HG03457 (cell line): ENCODE results near the gene TMC3.
"Not testable (repeated sequence)": the region's sequence is repeated elsewhere in the genome, so short reads cannot be mapped to it uniquely, and the experiment has no call there.

ENCODE experiments used
- ATAC-seq: cut with Tn5 transposase; IDR thresholded peaks from one replicate; pipeline ENCODE4 v1.9.1; 2021; ENCODE audit warnings: moderate number of reproducible peaks; ENCODE audit not compliant: unreplicated experiment

TMC3 gene

DNA sequence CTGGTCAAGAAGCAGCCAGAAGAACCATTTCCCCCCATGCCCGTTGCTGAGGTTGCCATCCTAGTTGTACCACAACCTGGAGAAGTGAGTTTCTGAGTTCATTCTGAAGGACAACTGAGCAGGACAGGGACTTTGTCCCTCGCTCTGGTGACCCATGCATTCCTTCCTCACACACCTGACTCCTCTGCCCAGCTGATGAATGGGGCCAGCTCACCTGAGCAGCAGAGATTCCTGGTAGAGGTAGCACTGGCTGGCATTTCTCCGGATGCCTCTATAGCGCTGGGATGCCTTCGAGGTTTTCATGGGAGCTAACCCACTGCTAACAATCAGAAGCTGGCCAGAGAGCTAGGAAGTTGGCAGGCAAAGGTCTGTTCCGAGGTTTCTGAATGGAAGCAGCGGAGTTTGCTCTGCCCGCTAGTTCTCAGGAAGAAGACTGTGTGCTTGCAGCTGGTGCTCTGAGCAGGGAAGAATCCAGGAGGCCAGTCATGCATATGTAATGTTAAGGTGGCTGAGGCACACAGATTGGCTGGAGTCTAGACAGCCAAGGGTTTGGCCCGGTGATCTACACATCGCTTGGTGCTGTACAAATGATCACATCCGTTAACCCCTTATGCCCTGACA, at the start of gene TMC3:
TSS of gene TMC3 (minus strand) at position 439 of the 621 bp plus-strand sequence. CDS start at position 303, 136 bp downstream.
- ATAC-seq, result no peak

DNA sequence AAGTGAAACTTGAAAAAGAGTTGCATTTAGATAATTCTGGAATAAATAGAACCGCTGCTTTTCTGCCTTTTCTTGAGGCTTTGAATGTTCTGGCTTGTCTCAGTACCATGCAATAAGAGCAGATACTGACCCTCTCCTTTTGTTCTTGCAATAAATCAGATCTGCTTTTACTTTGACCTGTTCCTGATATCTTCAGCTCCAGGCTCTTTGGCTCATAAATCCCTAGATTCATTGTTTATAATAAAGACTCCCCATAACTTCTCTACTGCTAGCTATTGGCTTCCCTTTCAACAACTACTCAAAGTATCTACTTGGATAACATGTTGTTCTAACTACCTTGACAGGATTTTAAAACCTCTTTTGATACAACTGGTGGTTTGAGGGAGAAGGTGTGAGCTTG, 47.4 kb upstream of the TMC3 start:
- no peak for ATAC-seq

DNA sequence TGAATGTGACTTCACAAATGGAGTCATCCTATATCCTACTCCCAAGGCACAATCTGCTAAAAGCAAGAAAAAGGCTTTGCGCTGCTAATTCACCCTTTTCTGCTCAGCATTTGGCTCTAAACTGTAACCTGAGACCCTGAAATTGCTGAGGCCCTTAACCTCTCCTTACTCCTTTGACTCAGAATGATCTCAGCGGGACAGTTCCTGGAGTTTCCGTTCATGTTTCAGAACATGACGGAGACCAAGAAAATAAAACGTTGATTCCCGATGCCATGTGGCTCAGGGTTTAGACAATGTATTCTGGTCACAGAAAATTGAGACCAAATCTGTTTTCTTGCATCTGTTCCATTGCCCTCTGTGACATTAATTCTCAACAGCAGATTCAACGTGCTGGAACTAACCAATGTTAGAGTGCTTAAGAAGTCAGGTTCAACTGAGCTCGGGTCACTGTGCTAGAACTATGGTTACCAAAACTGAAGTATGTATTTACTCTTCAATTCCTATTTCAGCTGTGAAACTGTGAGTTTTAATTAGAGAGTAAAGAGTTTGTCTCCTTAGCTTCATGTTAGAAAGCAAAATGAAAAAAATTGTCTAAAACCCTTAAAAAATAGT, 45.4 kb upstream of the TMC3 start:
- ATAC-seq, result no peak

DNA sequence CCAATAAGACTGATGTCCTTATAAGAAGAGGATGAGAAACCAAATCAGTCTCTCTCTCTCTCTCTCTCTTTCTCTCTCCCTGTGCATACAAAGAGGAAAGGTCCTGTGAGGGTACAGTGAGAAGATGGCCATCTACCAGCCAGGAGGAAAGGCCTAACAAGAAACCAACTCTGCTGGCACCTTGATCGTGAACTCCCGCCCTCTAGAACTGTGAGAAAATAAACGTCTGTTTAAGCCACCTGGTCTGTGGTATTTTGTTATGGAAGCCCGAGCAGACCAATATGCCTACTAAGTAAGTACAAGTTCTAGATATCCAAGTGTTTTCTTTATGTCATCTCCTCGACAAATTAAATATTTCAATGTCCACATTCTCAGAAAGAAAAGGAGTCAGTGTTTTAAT, 44.9 kb upstream of the TMC3 start:
- no peak for ATAC-seq

DNA sequence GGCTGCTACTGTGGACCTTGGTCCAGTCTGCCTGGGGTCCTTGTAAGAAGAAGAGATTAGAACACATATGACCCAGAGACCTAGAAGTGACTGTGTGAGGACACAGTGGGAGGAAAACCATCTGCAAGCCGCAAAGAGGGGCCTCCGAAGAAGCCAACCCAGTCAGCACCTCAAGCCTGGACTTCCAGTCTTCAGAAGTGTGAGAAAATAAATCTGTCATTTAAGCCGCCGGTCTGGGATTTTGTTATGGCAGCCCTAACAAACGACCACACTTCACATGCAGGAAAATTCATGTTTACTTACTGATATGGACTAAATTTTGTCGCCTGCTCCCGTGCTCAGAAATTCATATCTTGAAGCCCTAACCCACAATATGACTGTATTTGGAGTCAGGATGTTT, 44.4 kb upstream of the TMC3 start:
- ATAC-seq, result no peak

DNA sequence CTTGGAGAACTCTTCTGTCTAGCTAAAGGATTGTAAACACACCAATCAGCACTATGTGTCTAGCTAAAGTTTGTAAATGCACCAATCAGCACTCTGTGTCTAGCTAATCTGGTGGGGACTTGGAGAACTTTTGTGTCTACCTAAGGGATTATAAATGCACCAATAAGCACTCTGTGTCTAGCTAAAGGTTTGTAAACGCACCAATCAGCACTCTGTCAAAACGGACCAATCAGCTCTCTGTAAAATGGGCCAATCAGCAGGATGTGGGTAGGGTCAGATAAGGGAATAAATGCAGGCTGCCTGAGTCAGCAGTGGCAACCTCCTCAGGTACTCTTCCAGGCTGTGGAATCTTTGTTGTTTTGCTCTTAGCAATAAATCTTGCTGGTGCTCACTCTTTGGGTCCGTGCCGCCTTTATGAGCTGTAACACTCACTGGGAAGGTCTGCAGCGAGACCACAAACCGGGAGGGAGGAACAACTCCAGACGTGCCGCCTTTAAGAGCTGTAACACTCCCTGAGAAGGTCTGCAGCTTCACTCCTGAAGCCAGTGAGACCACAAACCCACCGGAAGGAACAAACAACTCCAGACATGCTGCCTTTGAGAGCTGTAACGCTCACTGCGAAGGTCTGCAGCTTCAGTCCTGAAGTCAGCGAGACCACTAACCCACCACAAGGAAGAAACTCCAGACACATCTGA, 40.4 kb upstream of the TMC3 start:
- ATAC-seq, result not testable (repeated sequence)

DNA sequence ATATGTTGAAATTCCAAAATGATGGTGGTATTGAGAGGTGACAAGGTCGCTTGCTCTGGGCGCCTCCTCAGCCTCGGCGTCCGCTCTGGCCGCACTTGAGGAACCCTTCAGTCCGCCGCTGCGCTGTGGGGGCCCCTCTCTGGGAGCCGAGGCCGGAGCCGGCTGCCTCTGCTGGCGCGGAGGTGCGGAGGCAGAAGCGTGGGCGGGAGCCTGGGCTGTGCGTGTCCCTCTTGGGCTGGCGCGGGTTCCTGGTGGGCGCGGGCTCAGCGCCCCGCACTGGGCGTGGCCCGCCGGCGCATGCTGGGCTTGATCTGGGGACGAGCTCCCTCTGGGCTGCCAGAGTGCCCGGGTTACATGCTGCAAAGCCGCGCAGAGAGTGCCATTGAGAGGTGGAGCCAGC, 39.8 kb upstream of the TMC3 start:
- no peak for ATAC-seq

DNA sequence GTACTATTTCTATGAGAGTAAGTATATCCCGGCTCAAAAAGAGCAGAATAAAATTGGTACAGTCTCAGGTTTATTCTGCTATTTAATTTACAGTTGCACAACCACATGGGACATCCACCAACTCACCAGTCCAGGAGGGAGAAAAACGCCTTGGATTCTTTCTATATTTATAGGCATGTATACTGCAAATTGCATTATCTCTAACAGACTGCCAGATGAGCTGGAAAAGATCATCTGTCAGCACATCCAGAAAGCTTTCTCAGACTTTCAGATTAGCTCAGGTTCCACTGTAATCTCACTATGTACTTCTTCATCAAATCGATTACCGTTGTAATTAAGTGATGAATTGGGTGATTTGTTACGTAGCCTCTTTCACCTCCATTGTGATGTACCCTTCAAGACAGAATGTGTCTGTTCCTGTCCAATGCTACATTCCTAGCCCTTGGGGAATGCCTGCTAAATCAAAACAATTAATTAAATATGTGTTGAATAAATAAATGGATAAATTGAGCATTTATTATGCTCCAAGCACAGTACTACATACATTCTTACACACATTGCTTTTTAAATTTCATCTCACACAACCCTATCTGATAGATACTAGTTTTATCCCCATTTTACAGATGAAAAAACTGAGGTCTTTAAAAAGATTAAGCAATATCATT, 38.1 kb upstream of the TMC3 start:
- no peak for ATAC-seq

DNA sequence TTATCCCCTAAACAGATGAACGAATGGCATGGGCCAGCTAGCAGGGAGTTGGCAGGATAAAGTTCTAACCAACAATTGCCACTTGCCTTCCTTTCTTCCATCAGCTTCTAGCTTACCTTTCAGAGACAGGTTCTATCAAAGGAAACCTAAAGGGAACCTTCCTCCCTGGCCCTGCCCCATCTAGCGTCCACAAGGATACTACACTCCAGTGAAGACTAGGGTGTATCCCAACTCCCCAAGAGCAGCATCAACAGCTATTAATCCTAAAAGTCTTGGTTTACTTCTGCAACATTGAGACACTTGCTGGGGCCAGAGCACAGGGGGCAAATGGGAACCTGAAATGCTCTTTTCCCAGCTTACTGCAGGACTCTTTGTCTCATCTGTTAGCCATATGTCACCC, 37.0 kb upstream of the TMC3 start:
- no peak for ATAC-seq

DNA sequence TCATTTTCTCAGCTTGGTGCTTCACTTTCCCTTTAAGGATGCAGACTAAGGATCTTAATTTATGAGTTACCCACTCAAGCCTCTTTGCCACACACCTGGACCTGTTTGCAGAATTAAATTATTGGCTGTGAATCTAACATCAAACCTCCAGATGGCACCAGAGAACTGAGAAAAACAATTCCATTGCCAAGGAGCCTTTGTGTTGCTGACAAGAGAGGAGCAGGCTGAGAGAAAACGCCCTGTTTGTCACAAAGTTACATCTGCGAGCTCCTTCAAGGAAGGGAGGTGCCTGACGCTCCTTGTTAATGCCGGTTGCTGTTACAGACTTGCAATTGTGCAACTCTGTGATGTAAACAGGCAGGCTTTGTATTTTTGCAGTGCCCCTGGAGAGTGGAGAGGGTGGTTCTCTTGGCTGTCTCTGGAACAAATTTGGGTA, 36.3 kb upstream of the TMC3 start:
- no peak for ATAC-seq

DNA sequence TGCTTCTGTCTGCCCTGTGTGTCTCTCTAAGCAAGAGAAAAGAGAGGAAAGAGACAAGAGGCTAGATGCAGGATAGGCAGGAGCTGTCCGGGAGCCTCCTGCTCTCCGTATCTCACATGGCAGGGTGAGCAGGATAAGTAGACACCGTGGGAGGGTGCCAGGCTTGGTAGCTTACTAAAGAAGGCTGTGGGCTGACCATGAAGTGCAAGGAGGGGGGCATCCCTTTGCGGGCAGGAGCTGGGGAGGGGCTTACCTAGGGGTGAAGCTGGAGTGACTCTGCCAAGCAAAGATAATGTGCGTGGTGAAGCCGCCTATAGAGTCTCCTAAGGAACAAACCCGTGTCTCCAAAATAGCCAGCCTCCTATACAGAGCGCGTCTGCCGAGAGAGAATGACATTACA, 33.7 kb upstream of the TMC3 start:
- ATAC-seq, result no peak

DNA sequence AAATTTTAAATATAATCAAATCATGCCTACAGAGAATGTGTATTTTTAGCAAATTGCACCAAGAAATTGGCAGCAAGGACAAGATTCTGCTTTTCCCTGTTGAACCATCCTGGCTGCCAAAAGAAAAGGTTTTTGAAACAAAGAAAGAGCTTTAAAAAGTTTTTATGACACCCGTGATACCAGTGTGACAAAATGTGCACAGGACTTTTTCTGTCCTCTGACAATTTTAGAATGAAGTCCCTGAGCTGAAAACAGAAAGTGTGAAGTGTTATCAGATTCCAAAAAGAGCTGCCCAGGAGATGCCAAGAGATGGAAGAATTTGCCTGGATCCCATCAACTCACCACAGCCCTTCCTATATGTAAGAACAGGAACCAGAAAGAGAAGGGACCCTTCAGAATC, 33.2 kb upstream of the TMC3 start:
- ATAC-seq, result no peak

DNA sequence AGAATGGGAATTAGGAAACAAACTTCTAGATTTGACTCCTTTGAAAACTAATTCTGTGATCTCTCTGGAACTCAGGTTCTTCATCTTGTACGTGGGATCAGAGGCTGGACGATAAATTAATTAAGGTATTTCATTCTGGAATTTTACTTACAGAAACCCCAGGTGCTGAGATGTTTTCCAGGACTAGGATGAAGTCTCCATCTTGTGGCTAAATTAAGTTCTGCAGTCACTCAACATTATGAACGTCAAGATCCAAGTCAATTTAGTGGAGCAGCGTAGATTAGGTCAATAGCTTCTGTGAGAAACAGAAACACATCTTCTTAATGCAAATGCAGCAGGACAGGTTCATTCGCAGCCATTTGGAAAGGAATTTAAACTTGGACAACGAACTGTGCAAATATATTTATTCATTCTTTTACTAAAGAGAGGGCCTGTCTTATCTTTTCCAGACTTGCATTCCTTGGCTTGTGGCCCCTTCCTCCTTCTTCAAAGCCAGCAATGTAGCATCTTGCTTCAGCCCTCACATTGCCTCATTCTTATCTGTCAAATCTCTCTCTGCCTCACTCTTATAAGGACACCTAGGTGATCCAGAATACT, 26.7 kb upstream of the TMC3 start:
- no peak for ATAC-seq

DNA sequence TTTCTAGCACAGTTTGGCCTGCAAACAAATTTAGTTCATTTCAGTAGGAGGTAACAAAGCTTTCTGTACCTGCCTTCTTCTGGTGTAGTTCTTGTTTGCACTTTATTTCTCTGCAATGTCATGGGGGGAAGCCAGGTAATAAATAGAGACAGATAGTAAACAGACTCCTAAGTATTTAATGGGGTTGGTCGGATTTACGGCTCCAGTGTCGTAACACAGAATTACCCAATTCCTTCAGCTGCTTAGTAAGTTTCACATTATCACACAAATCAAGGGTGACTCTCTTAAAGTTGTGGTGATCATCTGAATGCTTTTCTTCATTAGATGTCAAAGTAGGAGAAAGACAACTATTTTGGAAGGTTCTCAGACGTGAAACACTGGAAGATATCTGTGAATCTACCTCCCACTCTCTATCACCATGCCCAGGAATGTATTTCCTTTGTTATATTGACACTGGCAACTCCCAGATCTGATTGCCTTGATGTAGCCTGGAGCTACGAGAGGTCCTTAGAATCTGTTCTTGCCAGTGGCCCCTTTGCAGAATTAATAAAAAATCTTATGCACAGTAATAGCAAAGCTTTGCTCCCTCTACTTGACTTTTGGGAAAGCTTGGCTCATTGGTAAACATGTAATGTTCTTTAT, 25.0 kb upstream of the TMC3 start:
- ATAC-seq, result no peak

DNA sequence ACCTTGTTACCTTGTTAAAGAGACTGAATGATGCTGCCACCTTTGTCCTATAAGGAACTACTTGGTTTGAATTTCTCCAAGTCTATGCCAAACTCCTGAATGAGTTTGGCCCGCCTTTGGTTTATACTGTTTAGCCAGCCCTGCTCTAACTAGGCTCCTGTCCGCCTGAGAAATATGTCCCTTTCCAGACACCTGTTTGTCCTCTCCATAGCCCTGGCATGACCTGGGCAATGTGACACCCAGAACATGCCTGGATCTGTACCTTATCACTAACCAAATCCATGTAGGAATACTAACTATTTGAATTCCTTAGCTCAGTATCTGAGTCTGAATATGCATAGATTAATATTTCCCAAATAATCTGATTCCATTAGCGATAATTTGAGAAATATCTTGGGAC, 24.4 kb upstream of the TMC3 start:
- ATAC-seq, result no peak

DNA sequence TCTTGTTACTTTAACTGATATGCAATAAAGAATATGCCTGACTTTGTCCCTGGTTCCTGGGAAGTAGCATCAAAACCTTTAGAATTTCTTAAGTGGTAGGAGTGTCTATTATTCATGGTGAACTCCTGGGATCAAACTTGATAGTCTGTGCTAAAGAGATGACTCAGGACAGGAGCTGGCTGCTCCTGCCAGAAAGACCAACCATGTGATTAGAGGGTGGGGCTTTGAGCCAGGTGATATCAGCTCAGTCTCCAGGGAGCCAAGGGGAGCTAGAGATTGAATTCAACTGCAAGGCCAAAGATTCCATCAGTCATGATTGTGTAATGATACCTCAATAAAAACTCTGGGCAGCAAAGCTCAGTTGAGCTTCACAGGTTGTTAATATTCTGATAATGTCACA, 20.6 kb upstream of the TMC3 start:
- ATAC-seq, result no peak

DNA sequence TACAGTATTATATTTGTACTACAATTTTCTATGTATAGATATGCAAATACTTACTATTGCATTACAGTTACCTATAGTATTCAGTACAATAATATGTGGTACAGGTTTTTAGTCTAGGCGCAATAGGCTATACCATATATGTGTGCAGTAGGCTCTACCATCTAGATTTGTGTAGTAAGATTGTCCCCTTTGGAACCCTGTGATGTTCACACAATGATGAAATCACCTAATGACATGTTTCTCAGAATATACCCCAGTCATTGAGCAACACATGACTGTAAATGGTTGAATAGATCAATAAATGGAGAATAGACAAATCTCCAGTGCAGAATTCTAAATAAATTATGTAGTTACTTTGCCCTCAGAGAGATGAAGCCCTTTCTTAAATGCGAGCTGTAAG, 17.6 kb upstream of the TMC3 start:
- ATAC-seq, result no peak

DNA sequence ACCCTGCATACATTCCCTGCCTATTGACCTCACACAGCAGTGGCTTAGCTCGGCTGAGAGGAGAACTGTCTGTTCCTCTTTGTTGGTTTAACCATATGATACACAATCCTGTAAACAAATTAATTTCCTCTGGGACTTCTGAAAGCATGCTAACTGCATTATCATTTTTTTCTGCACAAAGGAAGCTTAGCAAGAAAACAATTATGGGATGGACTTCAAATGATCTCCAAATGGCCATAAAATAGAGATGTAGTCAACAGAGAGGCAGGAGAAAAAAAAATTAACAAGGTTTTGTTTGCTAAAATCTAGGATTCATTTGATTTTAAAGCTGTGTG, 14.4 kb upstream of the TMC3 start:
- ATAC-seq, result no peak

DNA sequence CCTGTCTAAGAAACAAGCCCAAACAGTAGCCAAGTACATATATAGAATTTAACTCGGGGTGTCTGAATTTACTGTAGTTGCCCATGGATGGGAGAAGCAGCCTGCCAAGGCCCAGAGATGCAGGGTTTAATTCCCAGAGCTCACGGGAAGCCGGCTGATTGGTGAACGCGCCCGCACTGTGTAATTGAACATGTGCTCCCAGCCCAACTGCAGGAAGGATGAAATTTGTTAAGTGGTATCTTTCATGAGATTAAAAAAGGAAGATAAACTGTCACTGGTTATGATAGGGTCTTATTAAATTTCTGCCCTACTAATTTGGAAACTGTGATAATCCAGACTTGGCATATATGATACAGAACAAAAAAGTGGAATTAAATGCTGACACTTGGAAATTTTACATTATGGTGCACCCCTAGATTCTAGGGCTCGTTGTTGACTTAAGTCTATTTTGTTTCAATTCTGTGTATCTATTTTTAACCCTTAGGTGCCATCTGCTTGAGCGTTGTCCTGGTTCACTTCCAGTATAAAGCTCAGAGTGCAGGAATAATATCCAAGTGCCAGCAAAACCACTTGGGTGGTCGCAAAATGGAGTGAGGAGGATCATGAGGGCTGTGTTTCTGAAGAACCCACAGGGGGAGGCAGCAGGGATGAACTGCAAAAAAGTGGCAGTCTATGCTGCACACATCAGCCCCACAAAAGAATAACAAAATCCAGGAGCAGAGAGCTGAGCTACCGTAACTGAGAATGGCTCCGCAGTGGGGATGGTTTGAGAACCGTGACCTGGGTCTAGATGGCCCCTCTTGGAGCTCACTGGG, 13.8 kb upstream of the TMC3 start:
- no peak for ATAC-seq

DNA sequence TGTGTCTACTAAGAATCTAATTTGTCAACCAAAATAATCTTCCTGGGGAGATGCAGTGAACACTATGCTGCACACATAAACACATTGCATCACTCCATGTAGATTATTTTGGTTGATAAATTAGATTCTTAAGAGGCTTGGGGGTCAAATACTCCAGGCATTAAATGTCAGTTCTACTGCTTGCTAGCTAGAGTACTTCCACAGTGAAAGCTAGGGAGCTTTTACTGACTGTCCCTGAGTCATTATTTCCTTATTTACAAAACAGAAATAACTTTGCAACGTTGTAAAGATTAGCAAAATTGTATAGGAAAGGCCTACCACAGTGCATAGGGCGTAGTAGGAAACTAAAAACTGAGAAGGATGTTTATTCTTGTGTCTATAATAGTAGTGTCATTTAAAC, 12.9 kb upstream of the TMC3 start:
- ATAC-seq, result no peak
